Measurements from ENCODE around the gene CASP10.

- no peak for TF ChIP-seq CTCF (IDR thresholded peaks at IDR 0.05)
- no peak for TF ChIP-seq POLR2A (IDR thresholded peaks at IDR 0.05)
These were observed 34.0 kb downstream of the CASP10 start for GRCh38 chr2:201216918-201217317.

Data from breast epithelium (tissue), 3 donors.